ENCODE data around the gene LSP1.

Gene LSP1

DNA sequence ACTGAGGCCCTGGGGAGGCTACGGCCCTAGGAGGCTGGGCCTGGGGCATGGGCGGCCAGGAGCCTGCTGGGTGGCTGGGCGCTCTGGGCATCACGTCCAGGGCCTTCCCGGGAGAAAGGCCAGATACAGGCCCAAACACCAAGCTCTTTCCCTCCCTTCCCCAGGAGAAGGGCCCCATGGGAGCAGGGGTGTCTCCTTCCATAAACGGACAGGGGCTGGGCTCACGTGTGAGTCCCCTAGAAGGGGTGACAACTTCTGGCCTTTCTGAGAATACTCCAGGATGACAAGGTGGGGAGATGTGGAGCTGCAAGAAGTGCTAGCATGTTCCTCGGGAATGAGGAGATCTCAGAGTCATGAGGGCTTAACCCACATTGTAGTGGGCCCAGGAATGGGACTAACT lies 37.6 kb upstream of the LSP1 start:
- DNase-seq (ENCODE audit: insufficient read length, low spot score) (no peak), FAIRE-seq (no peak)
- no peak for TF ChIP-seq POLR2AphosphoS5 (IDR thresholded peaks at IDR 0.05; ENCODE audit: low read depth, low read length)

DNA sequence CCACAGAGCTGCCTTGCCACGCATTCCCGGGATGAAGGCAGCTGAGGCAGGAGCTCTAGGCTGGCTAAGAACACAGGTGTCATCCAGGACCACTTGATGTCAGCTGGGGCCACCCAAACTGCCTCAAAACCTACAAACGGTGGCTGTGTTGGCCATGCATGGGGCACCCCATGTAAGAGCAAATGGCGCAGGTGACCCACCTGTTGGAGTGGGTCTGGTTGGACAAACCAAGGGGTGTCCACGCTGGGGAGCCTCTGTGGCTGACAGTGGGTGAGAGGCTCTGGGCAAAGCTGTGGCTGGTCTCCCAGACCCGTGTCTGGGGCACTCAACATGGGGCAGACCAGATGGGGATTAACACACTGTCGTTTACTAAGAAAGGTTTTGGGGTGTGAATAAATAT lies 37.1 kb upstream of the LSP1 start:
- DNase-seq (ENCODE audit: insufficient read length, low spot score) (no peak), FAIRE-seq (no peak)
- TF ChIP-seq SPI1 (IDR thresholded peaks at IDR 0.05; ENCODE audit: low read depth, low read length) (no peak), TAF1 (IDR thresholded peaks at IDR 0.05; ENCODE audit: low read depth, low read length) (no peak), POU2F2 (IDR thresholded peaks at IDR 0.05; ENCODE audit: low read depth, low read length) (no peak), POLR2AphosphoS5 (IDR thresholded peaks at IDR 0.05; ENCODE audit: low read depth, low read length) (no peak)

- TF ChIP-seq POU2F2 (IDR thresholded peaks at IDR 0.05; ENCODE audit: low read depth, low read length) (no peak), POLR2A (IDR thresholded peaks at IDR 0.05; ENCODE audit: low read depth, low read length) (no peak), SPI1 (IDR thresholded peaks at IDR 0.05; ENCODE audit: low read depth, low read length) (no peak)
- DNase-seq (ENCODE audit: insufficient read length, low spot score): no peak
- no peak for FAIRE-seq
Measured at GRCh38 chr11:1817000-1817399, 35.9 kb upstream of the LSP1 start.

- no peak for TF ChIP-seq POLR2AphosphoS5 (IDR thresholded peaks at IDR 0.05; ENCODE audit: low read depth, low read length)
- TF ChIP-seq POLR2A (IDR thresholded peaks at IDR 0.05; ENCODE audit: low read depth, low read length): no peak
- TF ChIP-seq TAF1 (IDR thresholded peaks at IDR 0.05; ENCODE audit: low read depth, low read length): no peak
- no peak for TF ChIP-seq PAX5 (IDR thresholded peaks at IDR 0.05; ENCODE audit: insufficient read depth, low read length, severe bottlenecking)
- TF ChIP-seq SPI1 (IDR thresholded peaks at IDR 0.05; ENCODE audit: low read depth, low read length): no peak
- TF ChIP-seq POU2F2 (IDR thresholded peaks at IDR 0.05; ENCODE audit: low read depth, low read length): no peak
- DNase-seq (ENCODE audit: insufficient read length, low spot score): no peak
- FAIRE-seq: no peak
Measured at GRCh38 chr11:1817511-1817910, 35.4 kb upstream of the LSP1 start.

GRCh38 chr11:1819074-1819473 lies 33.8 kb upstream of the LSP1 start:
- FAIRE-seq: no peak
- DNase-seq (ENCODE audit: insufficient read length, low spot score): no peak

DNA sequence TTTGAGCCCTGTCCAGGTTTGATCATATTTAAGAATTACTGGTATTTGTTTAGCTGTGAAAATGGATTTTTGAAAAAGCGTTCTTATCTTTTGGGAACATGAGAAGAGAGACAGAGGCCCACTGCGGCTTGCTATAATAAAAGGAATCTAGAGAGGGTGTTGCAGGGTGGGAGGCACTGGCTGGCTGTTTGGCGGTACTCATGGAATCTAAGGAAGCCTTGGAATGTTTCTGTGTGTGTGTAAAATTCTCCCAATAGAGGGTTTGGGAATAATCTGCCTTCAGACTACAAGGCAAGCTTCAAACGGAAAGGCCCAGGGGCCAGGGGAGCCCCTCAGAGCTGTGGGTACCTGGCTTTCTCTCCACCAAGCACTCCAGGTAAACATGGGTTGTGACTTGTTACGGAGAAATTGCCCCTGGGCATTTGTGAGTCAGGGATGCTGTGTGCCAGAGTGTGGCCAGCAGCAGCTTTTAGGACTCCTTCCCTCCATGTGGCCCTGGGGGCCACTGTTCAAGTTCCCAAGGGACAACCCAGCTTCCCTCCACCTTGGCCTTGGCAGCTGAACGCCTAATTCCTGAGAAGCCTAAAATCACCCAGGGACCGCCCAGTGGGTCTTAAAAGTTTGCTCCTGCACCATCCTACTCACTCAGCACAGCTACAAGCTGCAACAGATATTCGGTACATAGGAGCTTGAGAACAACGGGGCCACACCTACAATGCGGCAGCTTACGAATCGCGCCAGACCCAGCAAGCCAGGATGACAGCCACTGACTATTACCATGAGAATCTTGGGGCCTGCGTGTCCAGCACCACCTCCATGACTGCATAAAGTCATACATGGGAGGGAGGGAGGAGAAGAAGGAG lies 32.2 kb upstream of the LSP1 start:
- no peak for FAIRE-seq

More at GRCh38 chr11:1819074-1819473, 33.8 kb upstream of the LSP1 start:
- TF ChIP-seq TAF1 (IDR thresholded peaks at IDR 0.05; ENCODE audit: low read depth, low read length) (no peak), SPI1 (IDR thresholded peaks at IDR 0.05; ENCODE audit: low read depth, low read length) (no peak), PAX5 (IDR thresholded peaks at IDR 0.05; ENCODE audit: insufficient read depth, low read length, severe bottlenecking) (no peak), POLR2AphosphoS5 (IDR thresholded peaks at IDR 0.05; ENCODE audit: low read depth, low read length) (no peak), POLR2A (IDR thresholded peaks at IDR 0.05; ENCODE audit: low read depth, low read length) (no peak), POU2F2 (IDR thresholded peaks at IDR 0.05; ENCODE audit: low read depth, low read length) (no peak)

DNA sequence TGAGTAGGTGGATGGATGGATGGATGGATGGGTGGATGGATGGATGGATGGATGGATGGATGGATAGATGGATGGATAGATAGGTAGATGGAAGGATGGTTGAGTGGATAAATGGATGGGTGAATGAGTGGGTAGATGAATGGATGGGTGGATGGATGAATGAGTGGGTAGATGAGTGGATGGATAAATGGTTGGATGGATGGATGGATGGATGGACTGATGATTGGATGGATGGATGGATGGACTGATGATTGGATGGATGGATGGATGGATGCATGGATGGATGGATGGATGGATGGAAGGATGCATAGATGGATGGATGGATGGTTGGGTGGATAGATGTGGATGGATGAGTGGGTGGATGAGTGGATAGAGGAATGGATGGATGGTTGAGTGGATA lies 31.3 kb upstream of the LSP1 start:
- TF ChIP-seq PAX5 (IDR thresholded peaks at IDR 0.05; ENCODE audit: insufficient read depth, low read length, severe bottlenecking) (no peak), SPI1 (IDR thresholded peaks at IDR 0.05; ENCODE audit: low read depth, low read length) (no peak), POU2F2 (IDR thresholded peaks at IDR 0.05; ENCODE audit: low read depth, low read length) (no peak), TAF1 (IDR thresholded peaks at IDR 0.05; ENCODE audit: low read depth, low read length) (no peak), POLR2A (IDR thresholded peaks at IDR 0.05; ENCODE audit: low read depth, low read length) (no peak), POLR2AphosphoS5 (IDR thresholded peaks at IDR 0.05; ENCODE audit: low read depth, low read length) (no peak)
- FAIRE-seq (no peak), DNase-seq (ENCODE audit: insufficient read length, low spot score) (no peak)

More for the DNA sequence above, 32.2 kb upstream of the LSP1 start:
- TF ChIP-seq POLR2A (IDR thresholded peaks at IDR 0.05; ENCODE audit: low read depth, low read length): no peak
- TF ChIP-seq SPI1 (IDR thresholded peaks at IDR 0.05; ENCODE audit: low read depth, low read length): no peak
- TF ChIP-seq POLR2AphosphoS5 (IDR thresholded peaks at IDR 0.05; ENCODE audit: low read depth, low read length): no peak
- TF ChIP-seq PAX5 (IDR thresholded peaks at IDR 0.05; ENCODE audit: insufficient read depth, low read length, severe bottlenecking): no peak
- no peak for TF ChIP-seq POU2F2 (IDR thresholded peaks at IDR 0.05; ENCODE audit: low read depth, low read length)
- no peak for TF ChIP-seq TAF1 (IDR thresholded peaks at IDR 0.05; ENCODE audit: low read depth, low read length)
- DNase-seq (ENCODE audit: insufficient read length, low spot score): no peak

- no peak for FAIRE-seq
- DNase-seq (ENCODE audit: insufficient read length, low spot score): no peak
- TF ChIP-seq SPI1 (IDR thresholded peaks at IDR 0.05; ENCODE audit: low read depth, low read length) (no peak), POLR2A (IDR thresholded peaks at IDR 0.05; ENCODE audit: low read depth, low read length) (no peak), TAF1 (IDR thresholded peaks at IDR 0.05; ENCODE audit: low read depth, low read length) (no peak), POU2F2 (IDR thresholded peaks at IDR 0.05; ENCODE audit: low read depth, low read length) (no peak), PAX5 (IDR thresholded peaks at IDR 0.05; ENCODE audit: insufficient read depth, low read length, severe bottlenecking) (no peak), POLR2AphosphoS5 (IDR thresholded peaks at IDR 0.05; ENCODE audit: low read depth, low read length) (no peak)
Measured at GRCh38 chr11:1822648-1823375, 30.1 kb upstream of the LSP1 start.

GRCh38 chr11:1823376-1824220 lies 29.3 kb upstream of the LSP1 start:
- TF ChIP-seq POLR2A (IDR thresholded peaks at IDR 0.05; ENCODE audit: low read depth, low read length) (no peak), TAF1 (IDR thresholded peaks at IDR 0.05; ENCODE audit: low read depth, low read length) (no peak), SPI1 (IDR thresholded peaks at IDR 0.05; ENCODE audit: low read depth, low read length) (no peak), POLR2AphosphoS5 (IDR thresholded peaks at IDR 0.05; ENCODE audit: low read depth, low read length) (no peak), PAX5 (IDR thresholded peaks at IDR 0.05; ENCODE audit: insufficient read depth, low read length, severe bottlenecking) (no peak), POU2F2 (IDR thresholded peaks at IDR 0.05; ENCODE audit: low read depth, low read length) (no peak)
- FAIRE-seq: no peak
- no peak for DNase-seq (ENCODE audit: insufficient read length, low spot score)

All from GM12891 (cell line).